HL-60 (cell line): ENCODE results near the gene PTGR3.

ENCODE experiments used
- DNase-seq, 2 experiments: peaks; one replicate each; pipeline ENCODE4 v3.0.0-alpha.2; 2010 to 2020; ENCODE audit warnings: low read depth in 1 of 2, low spot score in 1 of 2
- H3K27ac ChIP-seq: fragments of 250-450 bp; sonication (Bioruptor Pico); replicated peaks from 2 replicates; pipeline ENCODE4 v1.5.1; 2020; ENCODE audit warnings: mild to moderate bottlenecking, moderate library complexity
- H3K27me3 ChIP-seq: fragments of 250-450 bp; sonication (Bioruptor Pico); 2 replicates; pipeline ENCODE4 v1.5.1; 2021; ENCODE audit warnings: mild to moderate bottlenecking, moderate library complexity; ENCODE audit not compliant: insufficient read depth, poor library complexity, severe bottlenecking
- H3K4me3 ChIP-seq: replicated peaks from 2 replicates; pipeline ENCODE4 v1.5.1; 2011; ENCODE audit warnings: mild to moderate bottlenecking, control low read depth, low read length; ENCODE audit not compliant: insufficient read depth
- GABPA ChIP-seq: IDR thresholded peaks from 2 replicates; pipeline ENCODE4 v1.6.1; 2012; ENCODE audit warnings: low read depth
- POLR2AphosphoS5 ChIP-seq: IDR thresholded peaks from 2 replicates; pipeline ENCODE4 v1.6.1; 2012; ENCODE audit warnings: low read depth
- SPI1 ChIP-seq: IDR thresholded peaks from 2 replicates; pipeline ENCODE4 v1.6.1; 2012; ENCODE audit warnings: low read depth, mild to moderate bottlenecking, borderline replicate concordance
- TF ChIP-seq, protein P1 (sequence below): IDR thresholded peaks from 2 replicates; pipeline ENCODE4 v1.6.1; 2012; ENCODE audit warnings: low read depth; ENCODE audit not compliant: insufficient replicate concordance
- TF ChIP-seq, protein P2 (sequence below): IDR thresholded peaks from one replicate; pipeline ENCODE4 v1.5.1; 2011; ENCODE audit warnings: low read length, control low read depth, inconsistent platforms; ENCODE audit not compliant: insufficient read depth

PTGR3 gene

DNA sequence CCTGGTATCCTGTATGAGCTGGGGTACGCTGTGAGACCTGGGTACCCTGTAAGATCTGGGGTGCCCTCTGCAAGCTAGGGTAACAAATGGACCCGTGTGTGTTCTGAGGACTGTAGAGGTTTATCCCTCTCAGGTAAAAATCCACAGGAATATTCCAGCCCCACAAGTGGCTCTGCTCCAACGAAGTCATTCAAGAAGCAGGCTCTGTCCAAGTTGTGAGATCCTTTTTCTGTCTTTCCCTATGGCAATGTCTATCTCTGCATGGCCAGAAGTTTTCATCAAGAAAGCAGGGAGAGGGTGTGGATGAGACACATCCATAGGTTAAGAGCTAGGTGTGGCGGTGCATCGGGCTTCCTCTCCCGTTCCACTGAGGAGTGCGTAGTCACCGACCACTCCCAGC, 43.0 kb downstream of the PTGR3 start:
- H3K4me3 ChIP-seq = no peak overlapping the region
- H3K27me3 ChIP-seq = no peaks in the 10 kb centered on the region
- H3K27ac ChIP-seq = no peak overlapping the region
- DNase-seq = no peak
- TF ChIP-seq SPI1 (no peak), POLR2AphosphoS5 (no peak), GABPA (no peak)
- TF ChIP-seq, protein P1, sequence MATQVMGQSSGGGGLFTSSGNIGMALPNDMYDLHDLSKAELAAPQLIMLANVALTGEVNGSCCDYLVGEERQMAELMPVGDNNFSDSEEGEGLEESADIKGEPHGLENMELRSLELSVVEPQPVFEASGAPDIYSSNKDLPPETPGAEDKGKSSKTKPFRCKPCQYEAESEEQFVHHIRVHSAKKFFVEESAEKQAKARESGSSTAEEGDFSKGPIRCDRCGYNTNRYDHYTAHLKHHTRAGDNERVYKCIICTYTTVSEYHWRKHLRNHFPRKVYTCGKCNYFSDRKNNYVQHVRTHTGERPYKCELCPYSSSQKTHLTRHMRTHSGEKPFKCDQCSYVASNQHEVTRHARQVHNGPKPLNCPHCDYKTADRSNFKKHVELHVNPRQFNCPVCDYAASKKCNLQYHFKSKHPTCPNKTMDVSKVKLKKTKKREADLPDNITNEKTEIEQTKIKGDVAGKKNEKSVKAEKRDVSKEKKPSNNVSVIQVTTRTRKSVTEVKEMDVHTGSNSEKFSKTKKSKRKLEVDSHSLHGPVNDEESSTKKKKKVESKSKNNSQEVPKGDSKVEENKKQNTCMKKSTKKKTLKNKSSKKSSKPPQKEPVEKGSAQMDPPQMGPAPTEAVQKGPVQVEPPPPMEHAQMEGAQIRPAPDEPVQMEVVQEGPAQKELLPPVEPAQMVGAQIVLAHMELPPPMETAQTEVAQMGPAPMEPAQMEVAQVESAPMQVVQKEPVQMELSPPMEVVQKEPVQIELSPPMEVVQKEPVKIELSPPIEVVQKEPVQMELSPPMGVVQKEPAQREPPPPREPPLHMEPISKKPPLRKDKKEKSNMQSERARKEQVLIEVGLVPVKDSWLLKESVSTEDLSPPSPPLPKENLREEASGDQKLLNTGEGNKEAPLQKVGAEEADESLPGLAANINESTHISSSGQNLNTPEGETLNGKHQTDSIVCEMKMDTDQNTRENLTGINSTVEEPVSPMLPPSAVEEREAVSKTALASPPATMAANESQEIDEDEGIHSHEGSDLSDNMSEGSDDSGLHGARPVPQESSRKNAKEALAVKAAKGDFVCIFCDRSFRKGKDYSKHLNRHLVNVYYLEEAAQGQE = no peak
- TF ChIP-seq, protein P2, sequence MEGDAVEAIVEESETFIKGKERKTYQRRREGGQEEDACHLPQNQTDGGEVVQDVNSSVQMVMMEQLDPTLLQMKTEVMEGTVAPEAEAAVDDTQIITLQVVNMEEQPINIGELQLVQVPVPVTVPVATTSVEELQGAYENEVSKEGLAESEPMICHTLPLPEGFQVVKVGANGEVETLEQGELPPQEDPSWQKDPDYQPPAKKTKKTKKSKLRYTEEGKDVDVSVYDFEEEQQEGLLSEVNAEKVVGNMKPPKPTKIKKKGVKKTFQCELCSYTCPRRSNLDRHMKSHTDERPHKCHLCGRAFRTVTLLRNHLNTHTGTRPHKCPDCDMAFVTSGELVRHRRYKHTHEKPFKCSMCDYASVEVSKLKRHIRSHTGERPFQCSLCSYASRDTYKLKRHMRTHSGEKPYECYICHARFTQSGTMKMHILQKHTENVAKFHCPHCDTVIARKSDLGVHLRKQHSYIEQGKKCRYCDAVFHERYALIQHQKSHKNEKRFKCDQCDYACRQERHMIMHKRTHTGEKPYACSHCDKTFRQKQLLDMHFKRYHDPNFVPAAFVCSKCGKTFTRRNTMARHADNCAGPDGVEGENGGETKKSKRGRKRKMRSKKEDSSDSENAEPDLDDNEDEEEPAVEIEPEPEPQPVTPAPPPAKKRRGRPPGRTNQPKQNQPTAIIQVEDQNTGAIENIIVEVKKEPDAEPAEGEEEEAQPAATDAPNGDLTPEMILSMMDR = no peak

DNA sequence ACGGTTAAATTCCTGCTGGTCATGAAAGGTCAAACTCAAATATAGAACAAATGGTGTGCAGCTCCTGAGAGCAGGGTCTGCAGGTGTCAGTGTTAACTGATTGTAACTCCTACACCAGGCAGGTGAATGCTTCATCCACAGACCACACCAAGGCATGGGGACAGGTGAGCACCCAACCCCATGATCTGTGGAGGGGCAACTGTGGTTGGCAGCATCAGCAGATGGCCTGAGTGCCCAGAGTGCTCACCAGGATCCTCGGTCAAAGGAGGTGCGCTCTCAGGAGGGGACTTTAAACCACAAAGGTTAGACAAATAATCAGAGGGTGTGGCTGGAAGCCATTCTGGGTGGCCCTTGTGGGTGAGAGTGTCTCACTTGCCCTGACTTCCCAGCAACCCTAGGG, 44.5 kb downstream of the PTGR3 start:
- no peak for TF ChIP-seq POLR2AphosphoS5
- TF ChIP-seq, protein P1 = no peak
- no peak for TF ChIP-seq GABPA
- no peak for TF ChIP-seq SPI1
- TF ChIP-seq, protein P2 = no peak
- no peak overlapping the region for H3K4me3 ChIP-seq
- DNase-seq = no peak
- no peaks in the 10 kb centered on the region for H3K27me3 ChIP-seq
- H3K27ac ChIP-seq = no peak overlapping the region

DNA sequence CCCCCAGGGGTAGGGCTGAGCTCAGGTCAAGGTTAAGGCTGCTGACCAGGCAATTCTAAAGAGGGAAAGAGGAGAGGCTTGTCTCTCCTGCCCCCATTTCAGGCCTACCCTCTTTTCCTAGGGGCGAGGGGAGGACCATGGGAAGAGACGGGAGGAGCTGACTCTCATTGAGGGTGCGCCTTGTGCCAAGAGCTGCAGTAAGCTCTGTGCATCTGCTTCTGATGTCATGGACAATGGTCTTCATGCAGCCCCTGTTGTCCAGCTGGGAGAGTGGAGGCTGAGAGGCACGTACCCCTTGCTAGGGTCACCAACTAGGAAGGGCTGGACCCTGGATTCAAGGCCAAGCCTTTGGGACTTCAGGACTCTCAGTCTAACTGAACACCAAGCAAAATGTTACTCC, 45.2 kb downstream of the PTGR3 start:
- no peak overlapping the region for H3K27ac ChIP-seq
- H3K27me3 ChIP-seq = no peaks in the 10 kb centered on the region
- TF ChIP-seq, protein P2 = no peak
- TF ChIP-seq GABPA (no peak), POLR2AphosphoS5 (no peak), SPI1 (no peak)
- TF ChIP-seq, protein P1 = no peak
- no peak overlapping the region for H3K4me3 ChIP-seq
- DNase-seq = no peak
